CD4-positive, alpha-beta T cell (primary cell): ENCODE data around the gene PTPRT. TPM values are rescaled to one million over a fixed set of nuclear protein-coding genes. Genes with fewer than 3 reads are reported as not detected.

ENCODE experiments used
- ATAC-seq: fragments of 200-7000 bp; cut with Tn5 transposase; one replicate; pipeline ENCODE4 v1.10.0; 2022; ENCODE audit warnings: mild to moderate bottlenecking; ENCODE audit not compliant: poor library complexity
- CTCF ChIA-PET: fragments of 350-600 bp; sonication (Branson Sonifier 250); formaldehyde crosslinking; loops from one replicate; lab custom pipeline; 2021; ENCODE audit warnings: antibody characterized with exemption, inconsistent platforms; lab: Charles Lee
- POLR2A ChIA-PET: fragments of 350-600 bp; sonication (Branson Sonifier 250); formaldehyde crosslinking; loops from one replicate; lab custom pipeline; 2021; ENCODE audit warnings: antibody characterized with exemption, inconsistent platforms; lab: Charles Lee
- DNase-seq, 14 experiments: peaks; one replicate each; pipeline ENCODE4 v3.0.0-alpha.2; 2013 to 2020; ENCODE audit warnings: mixed read lengths in 2 of 14
- H3K27ac ChIP-seq, 2 donors: one replicate each; pipeline versions ENCODE4 v1.5.1 to v1.7.0; 2013; ENCODE audit warnings: low read length in 2 of 2, low read depth in 1 of 2, mild to moderate bottlenecking in 1 of 2
- H3K27me3 ChIP-seq, 2 experiments: 1 replicate in 1 of 2; 2 replicates in 1 of 2; pipeline versions ENCODE4 v1.6.1 to v1.7.0; 2013; ENCODE audit warnings: low read length in 2 of 2, control low read depth in 1 of 2, mild to moderate bottlenecking in 1 of 2, moderate library complexity in 1 of 2; ENCODE audit not compliant: insufficient read depth in 2 of 2, control insufficient read depth in 1 of 2
- H3K36me3 ChIP-seq: one replicate; pipeline ENCODE4 v1.6.1; 2013; ENCODE audit warnings: low read length, control low read depth; ENCODE audit not compliant: insufficient read depth
- H3K4me1 ChIP-seq: one replicate; pipeline ENCODE4 v1.6.1; 2013; ENCODE audit warnings: low read length, control low read depth; ENCODE audit not compliant: insufficient read depth
- H3K4me3 ChIP-seq: one replicate; pipeline ENCODE4 v1.5.1; 2013; ENCODE audit warnings: mild to moderate bottlenecking, low read length, moderate library complexity
- H3K9me3 ChIP-seq, 2 experiments: 1 replicate in 1 of 2; 2 replicates in 1 of 2; pipeline versions ENCODE4 v1.6.1 to v1.7.0; 2013; ENCODE audit warnings: low read length in 2 of 2, mild to moderate bottlenecking in 2 of 2, control low read depth in 1 of 2, moderate library complexity in 1 of 2; ENCODE audit not compliant: control insufficient read depth in 1 of 2, insufficient read depth in 1 of 2
- H3K27ac Mint-ChIP-seq: one replicate; pipeline ENCODE4 v1.8.0; 2020; ENCODE audit warnings: mixed read lengths
- H3K27me3 Mint-ChIP-seq: one replicate; pipeline ENCODE4 v1.8.0; 2021; ENCODE audit warnings: mixed read lengths
- H3K36me3 Mint-ChIP-seq: one replicate; pipeline ENCODE4 v1.8.0; 2021; ENCODE audit warnings: low read depth, mixed read lengths
- H3K4me1 Mint-ChIP-seq: one replicate; pipeline ENCODE4 v1.8.0; 2021; ENCODE audit warnings: low read depth, mixed read lengths
- H3K4me3 Mint-ChIP-seq: one replicate; pipeline ENCODE4 v1.8.0; 2020; ENCODE audit warnings: mild to moderate bottlenecking, mixed read lengths
- H3K9me3 Mint-ChIP-seq: one replicate; pipeline ENCODE4 v1.8.0; 2020; ENCODE audit warnings: mixed read lengths
- CTCF ChIP-seq: fragments of 200-600 bp; IDR thresholded peaks from one replicate; pipeline ENCODE4 v1.8.0; 2022; ENCODE audit warnings: antibody characterized with exemption, mild to moderate bottlenecking
- intact Hi-C, 2 experiments: fragments of 100-400 bp; cut with DNase I in 1 of 2; cut with micrococcal nuclease in 1 of 2; formaldehyde crosslinking; loops; one replicate each; pipeline versions ENCODE4 v1.15.1 to v1.9.0; 2023 to 2025; cut with DNase I, micrococcal nuclease
- total RNA-seq, 174 experiments: library from RNA in 2 of 174; stranded (reverse) in 2 of 174; gene quantifications; one replicate each; pipeline ENCODE4 v1.2.3 and lab custom pipeline; 2021 to 2026

PTPRT gene
- total RNA-seq, 2 experiments from 2014 or later, result not detected

- H3K27me3 Mint-ChIP-seq, result no peaks in the 10 kb centered on the region
- no peaks in the 10 kb centered on the region for H3K4me1 Mint-ChIP-seq
- H3K4me3 ChIP-seq, result no peak overlapping the region
- no peak overlapping the region for H3K27ac Mint-ChIP-seq
- DNase-seq (no peak), ATAC-seq (no peak)
- H3K36me3 Mint-ChIP-seq, result no peaks in the 10 kb centered on the region
- H3K9me3 Mint-ChIP-seq, result peaks cover 4% of the 10 kb centered on the region
- no peak overlapping the region for H3K27ac ChIP-seq
- no peak overlapping the region for H3K4me3 Mint-ChIP-seq
- intact Hi-C loops, result no loop called here
- CTCF ChIA-PET, result no interaction called here
- no peak for TF ChIP-seq CTCF
- no peaks in the 10 kb centered on the region for H3K4me1 ChIP-seq
- POLR2A ChIA-PET, result no interaction called here
- H3K9me3 ChIP-seq, result no peaks in the 10 kb centered on the region
- H3K36me3 ChIP-seq, result no peaks in the 10 kb centered on the region
- no peaks in the 10 kb centered on the region for H3K27me3 ChIP-seq
Observed at GRCh38 chr20:42190084-42190483, 999.6 kb downstream of the PTPRT start.

- Mint-ChIP-seq H3K36me3 (no peaks in the 10 kb centered on the region), H3K27me3 (no peaks in the 10 kb centered on the region), H3K9me3 (peaks cover 8% of the 10 kb centered on the region), H3K4me1 (no peaks in the 10 kb centered on the region), H3K27ac (no peak overlapping the region), H3K4me3 (no peak overlapping the region)
- DNase-seq (no peak), ATAC-seq (no peak)
- intact Hi-C loops, result no loop called here
- ChIA-PET POLR2A (no interaction called here), CTCF (no interaction called here)
- Histone ChIP-seq H3K4me1 (no peaks in the 10 kb centered on the region), H3K9me3 (no peaks in the 10 kb centered on the region), H3K27me3 (no peaks in the 10 kb centered on the region), H3K4me3 (no peak overlapping the region), H3K36me3 (no peaks in the 10 kb centered on the region), H3K27ac (no peak overlapping the region)
- no peak for TF ChIP-seq CTCF
Observed at GRCh38 chr20:42186337-42186736, 1003.4 kb downstream of the PTPRT start.

- Mint-ChIP-seq H3K9me3 (peaks cover 8% of the 10 kb centered on the region), H3K27ac (no peak overlapping the region), H3K36me3 (no peaks in the 10 kb centered on the region), H3K27me3 (no peaks in the 10 kb centered on the region), H3K4me1 (no peaks in the 10 kb centered on the region), H3K4me3 (no peak overlapping the region)
- H3K9me3 ChIP-seq, result no peaks in the 10 kb centered on the region
- no peak overlapping the region for H3K27ac ChIP-seq
- ATAC-seq (no peak), DNase-seq (no peak)
- intact Hi-C loops, result no loop called here
- no peak for TF ChIP-seq CTCF
- no peaks in the 10 kb centered on the region for H3K4me1 ChIP-seq
- H3K4me3 ChIP-seq, result no peak overlapping the region
- CTCF ChIA-PET, result no interaction called here
- H3K27me3 ChIP-seq, result no peaks in the 10 kb centered on the region
- H3K36me3 ChIP-seq, result no peaks in the 10 kb centered on the region
- POLR2A ChIA-PET, result no interaction called here
Observed at GRCh38 chr20:42183147-42183546, 1006.6 kb downstream of the PTPRT start.
